OCI-LY7 (cell line): ENCODE measurements around the gene S100A9. TPM values are rescaled to one million over a fixed set of nuclear protein-coding genes. Genes with fewer than 3 reads are reported as not detected.

ENCODE experiments used
- BruUV-seq: library from RNA; stranded (reverse); fragments of 400-500 nt; replicated peaks from 2 replicates; lab custom pipeline; 2021; lab: Mats Ljungman, UMichigan
- CTCF ChIA-PET: fragments of 300-600 bp; sonication (Branson Sonifier 250); formaldehyde crosslinking; loops from one replicate; lab custom pipeline; 2022; ENCODE audit warnings: antibody characterized with exemption; ENCODE audit not compliant: unreplicated experiment; lab: Charles Lee
- POLR2A ChIA-PET: fragments of 300-600 bp; sonication (Branson Sonifier 250); formaldehyde crosslinking; loops from one replicate; lab custom pipeline; 2022; ENCODE audit warnings: antibody characterized with exemption; lab: Charles Lee
- DNase-seq: peaks from one replicate; pipeline ENCODE4 v3.0.0-alpha.2; 2015; ENCODE audit warnings: low spot score
- H2AFZ ChIP-seq: fragments of 200-600 bp; sonication (generic), shearing (Covaris generic); 2 replicates; pipeline ENCODE4 v1.6.1; 2014; ENCODE audit warnings: mild to moderate bottlenecking, antibody characterized with exemption, low read length, moderate library complexity
- H3K27ac ChIP-seq: fragments of 200-600 bp; sonication (generic); 2 replicates; pipeline ENCODE4 v1.5.1; 2014; ENCODE audit warnings: mixed run types, low read depth, mild to moderate bottlenecking, moderate library complexity, low read length, inconsistent platforms; ENCODE audit not compliant: poor library complexity, severe bottlenecking
- H3K36me3 ChIP-seq: fragments of 200-600 bp; sonication (generic); 2 replicates; pipeline ENCODE4 v1.6.1; 2014; ENCODE audit warnings: mild to moderate bottlenecking, antibody characterized with exemption, low read length, moderate library complexity, mixed read lengths; ENCODE audit not compliant: insufficient read depth
- H3K4me1 ChIP-seq: fragments of 200-600 bp; sonication (generic); 2 replicates; pipeline ENCODE4 v1.5.1; 2014; ENCODE audit warnings: mild to moderate bottlenecking, low read length; ENCODE audit not compliant: insufficient read depth, poor library complexity, severe bottlenecking
- H3K4me2 ChIP-seq: fragments of 200-600 bp; sonication (generic); 2 replicates; pipeline ENCODE4 v1.6.1; 2014; ENCODE audit warnings: mild to moderate bottlenecking, low read length
- H3K4me3 ChIP-seq: fragments of 200-600 bp; sonication (generic); 2 replicates; pipeline ENCODE4 v1.5.1; 2014; ENCODE audit warnings: mild to moderate bottlenecking, low read depth, low read length; ENCODE audit not compliant: poor library complexity, severe bottlenecking
- H3K79me2 ChIP-seq: fragments of 200-600 bp; sonication (generic); 2 replicates; pipeline ENCODE4 v1.6.1; 2016; ENCODE audit warnings: low read depth, mild to moderate bottlenecking, low read length, moderate library complexity, mixed read lengths; ENCODE audit not compliant: insufficient read depth
- H3K9me2 ChIP-seq: fragments of 200-600 bp; sonication (generic); 2 replicates; pipeline ENCODE4 v1.6.1; 2016; ENCODE audit warnings: mild to moderate bottlenecking, low read length, mixed read lengths; ENCODE audit not compliant: insufficient read depth
- H3K9me3 ChIP-seq: fragments of 200-600 bp; sonication (generic); 2 replicates; pipeline ENCODE4 v1.6.1; 2014; ENCODE audit warnings: mild to moderate bottlenecking, mixed run types, low read length, mixed read lengths
- H4K20me1 ChIP-seq: fragments of 200-600 bp; sonication (generic); 2 replicates; pipeline ENCODE4 v1.6.1; 2014; ENCODE audit warnings: mild to moderate bottlenecking, antibody characterized with exemption, low read length, moderate library complexity, mixed read lengths; ENCODE audit not compliant: insufficient read depth
- CTCF ChIP-seq: fragments of 200-600 bp; sonication (generic); conservative IDR thresholded peaks from 2 replicates; pipeline ENCODE4 v1.5.1; 2014; ENCODE audit warnings: mild to moderate bottlenecking, antibody characterized with exemption, low read length, moderate library complexity, mixed read lengths
- EZH2phosphoT487 ChIP-seq: fragments of 200-600 bp; sonication (generic); IDR thresholded peaks from 2 replicates; pipeline ENCODE4 v1.6.1; 2018; ENCODE audit warnings: low read depth, borderline replicate concordance, mild to moderate bottlenecking, mixed run types, antibody characterized with exemption, low read length, moderate library complexity, mixed read lengths
- intact Hi-C: fragments of 100-400 bp; cut with micrococcal nuclease; formaldehyde crosslinking; loops from one replicate; pipeline ENCODE4 v1.10.0; 2022; ENCODE audit not compliant: unreplicated experiment
- total RNA-seq, 2 experiments: library from RNA; depleted of rRNA in 1 of 2; stranded (reverse); fragments of >200 nt in 1 of 2; shearing (Covaris generic) in 1 of 2; gene quantifications; 2 replicates each; pipeline ENCODE4 v1.2.3, GENCODE V29; 2014 to 2022

Gene S100A9
- total RNA-seq, 2 experiments from 2014 or later = not detected

DNA sequence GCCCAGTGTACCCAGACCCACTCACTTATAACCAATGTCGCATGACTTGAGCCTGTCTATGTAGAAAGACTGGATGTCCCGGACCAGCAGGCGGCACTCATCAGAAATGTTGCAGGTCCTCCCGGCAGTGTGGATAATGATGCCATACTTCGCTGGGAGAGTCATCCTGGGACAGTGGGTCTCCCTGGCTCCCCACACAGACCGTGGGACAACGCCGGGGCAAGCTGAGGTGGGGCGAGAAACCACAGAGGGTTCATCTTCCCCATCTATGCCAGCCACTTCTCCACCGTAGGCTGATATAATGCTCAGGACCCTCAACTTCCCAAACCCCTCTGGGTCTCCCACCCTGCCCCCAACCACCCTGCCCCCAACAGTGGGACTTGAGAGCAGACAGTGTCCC is 17.3 kb upstream of the S100A9 start:
- Histone ChIP-seq H3K4me1 (no peaks in the 10 kb centered on the region), H3K4me3 (no peak overlapping the region), H3K79me2 (no peaks in the 10 kb centered on the region), H2AFZ (no peak overlapping the region), H3K9me2 (no peaks in the 10 kb centered on the region), H4K20me1 (no peaks in the 10 kb centered on the region), H3K36me3 (no peaks in the 10 kb centered on the region), H3K27ac (no peak overlapping the region), H3K4me2 (no peak overlapping the region), H3K9me3 (no peaks in the 10 kb centered on the region)
- no peak for TF ChIP-seq CTCF
- no peak for TF ChIP-seq EZH2phosphoT487
- ChIA-PET POLR2A (no interaction called here), CTCF (no interaction called here)
- no TSS peak for BruUV-seq
- no peak for DNase-seq
- intact Hi-C loops = no loop called here

DNA sequence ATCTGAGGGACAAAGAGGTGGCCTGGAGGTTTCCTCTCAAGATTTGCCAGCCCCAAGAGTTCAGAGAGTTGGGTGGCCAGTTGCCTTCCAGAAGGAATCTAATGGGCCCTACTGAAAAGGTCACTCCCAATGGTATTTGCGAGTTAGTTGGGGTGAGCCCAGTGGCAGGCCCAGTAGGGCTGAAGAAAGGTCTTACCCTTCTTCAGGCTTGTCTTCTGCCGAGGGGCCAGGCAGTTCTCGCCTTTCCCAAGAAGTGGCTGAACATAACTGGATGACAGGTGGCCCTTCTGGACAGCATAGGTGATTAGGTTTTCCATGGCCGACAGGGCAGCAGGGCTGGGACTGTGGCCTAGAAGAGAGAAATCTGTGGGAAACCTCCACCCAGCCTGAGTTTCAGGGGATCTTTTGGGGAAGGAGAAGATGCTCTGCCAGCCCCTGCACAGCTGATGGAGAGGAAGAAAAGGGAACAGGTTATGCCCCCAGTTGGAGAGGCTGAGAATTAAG is 16.2 kb upstream of the S100A9 start:
- Histone ChIP-seq H2AFZ (no peak overlapping the region), H3K4me2 (no peak overlapping the region), H4K20me1 (no peaks in the 10 kb centered on the region), H3K9me2 (no peaks in the 10 kb centered on the region), H3K4me1 (no peaks in the 10 kb centered on the region), H3K4me3 (no peak overlapping the region), H3K27ac (no peak overlapping the region), H3K79me2 (no peaks in the 10 kb centered on the region), H3K36me3 (no peaks in the 10 kb centered on the region), H3K9me3 (no peaks in the 10 kb centered on the region)
- TF ChIP-seq CTCF (no peak), EZH2phosphoT487 (no peak)
- no TSS peak for BruUV-seq
- CTCF ChIA-PET = no interaction called here
- POLR2A ChIA-PET = no interaction called here
- no peak for DNase-seq
- intact Hi-C loops = no loop called here

DNA sequence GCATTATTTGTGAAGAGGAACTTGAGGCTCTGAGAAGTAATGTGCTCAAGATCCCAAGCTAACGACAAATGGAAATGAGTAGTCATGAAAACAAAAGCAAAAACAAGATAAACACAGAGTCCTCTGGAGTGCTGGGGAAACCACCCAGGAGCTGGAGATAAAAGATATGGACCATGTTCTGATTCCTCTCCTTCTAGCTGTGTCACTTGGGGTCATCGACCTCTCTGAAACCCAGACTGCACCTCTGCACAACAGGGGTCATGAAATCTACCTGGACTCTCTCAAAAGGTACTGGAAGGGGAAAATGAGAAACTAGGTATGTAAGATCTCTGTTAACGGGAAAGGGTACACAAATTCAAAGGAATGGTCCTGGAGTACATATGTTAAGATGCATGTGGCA is 15.5 kb upstream of the S100A9 start:
- no peak overlapping the region for H3K27ac ChIP-seq
- BruUV-seq = no TSS peak
- no peaks in the 10 kb centered on the region for H3K4me1 ChIP-seq
- no peaks in the 10 kb centered on the region for H3K36me3 ChIP-seq
- no peak for TF ChIP-seq CTCF
- TF ChIP-seq EZH2phosphoT487 = no peak
- H3K4me3 ChIP-seq = no peak overlapping the region
- no peak overlapping the region for H3K4me2 ChIP-seq
- CTCF ChIA-PET = no interaction called here
- intact Hi-C loops = no loop called here
- DNase-seq = no peak
- H3K9me2 ChIP-seq = no peaks in the 10 kb centered on the region
- POLR2A ChIA-PET = interaction anchor here (0.6 kb wide), 1 partner anchor 174 kb away, joined by 3 read pairs; no protein-coding TSS in a partner anchor
- no peak overlapping the region for H2AFZ ChIP-seq
- no peaks in the 10 kb centered on the region for H3K79me2 ChIP-seq
- no peaks in the 10 kb centered on the region for H3K9me3 ChIP-seq
- H4K20me1 ChIP-seq = no peaks in the 10 kb centered on the region
